GM23338 (cell line): ENCODE results near the gene CTSG.

Experiments used
- CREB1 ChIP-seq: fragments of 250-450 bp; sonication (Bioruptor Pico); IDR thresholded peaks from 2 replicates; pipeline ENCODE4 v1.5.0; 2020; ENCODE audit warnings: low read depth, mild to moderate bottlenecking, moderate library complexity
- EZH2 ChIP-seq: fragments of 200-600 bp; sonication (generic); IDR thresholded peaks from one replicate; pipeline ENCODE4 v1.8.0; 2017; ENCODE audit warnings: antibody characterized with exemption, mild to moderate bottlenecking, low read depth; ENCODE audit not compliant: unreplicated experiment
- EZH2phosphoT487 ChIP-seq: fragments of 200-600 bp; sonication (generic); IDR thresholded peaks from one replicate; pipeline ENCODE4 v1.8.1; 2018; ENCODE audit warnings: antibody characterized with exemption; ENCODE audit not compliant: unreplicated experiment
- JUNB ChIP-seq: IDR thresholded peaks from one replicate; pipeline ENCODE4 v1.6.1; 2016; ENCODE audit warnings: antibody characterized with exemption; ENCODE audit not compliant: unreplicated experiment
- POLR2AphosphoS5 ChIP-seq: IDR thresholded peaks from 2 replicates; pipeline ENCODE4 v1.6.1; 2016; ENCODE audit warnings: antibody characterized with exemption, low read depth
- ZNF331 ChIP-seq: fragments of 250-450 bp; sonication (Bioruptor Pico); IDR thresholded peaks from 2 replicates; pipeline ENCODE4 v1.5.0; 2020; ENCODE audit warnings: low read depth, mild to moderate bottlenecking, moderate library complexity
- TF ChIP-seq, protein P1 (sequence below), 2 experiments: fragments of 200-600 bp in 1 of 2; sonication (generic) in 1 of 2; conservative IDR thresholded peaks; 2 replicates each; pipeline versions ENCODE4 v1.5.1 to v1.6.1; 2016 to 2017; ENCODE audit warnings: antibody characterized with exemption in 2 of 2, low read depth in 2 of 2, mild to moderate bottlenecking in 2 of 2, moderate library complexity in 1 of 2
- TF ChIP-seq, protein P2 (sequence below): IDR thresholded peaks from 2 replicates; pipeline ENCODE4 v1.6.1; 2016; ENCODE audit warnings: antibody characterized with exemption
- TF ChIP-seq, protein P3 (sequence below): IDR thresholded peaks from one replicate; pipeline ENCODE4 v1.6.1; 2018; ENCODE audit warnings: antibody characterized with exemption; ENCODE audit not compliant: unreplicated experiment

DNA sequence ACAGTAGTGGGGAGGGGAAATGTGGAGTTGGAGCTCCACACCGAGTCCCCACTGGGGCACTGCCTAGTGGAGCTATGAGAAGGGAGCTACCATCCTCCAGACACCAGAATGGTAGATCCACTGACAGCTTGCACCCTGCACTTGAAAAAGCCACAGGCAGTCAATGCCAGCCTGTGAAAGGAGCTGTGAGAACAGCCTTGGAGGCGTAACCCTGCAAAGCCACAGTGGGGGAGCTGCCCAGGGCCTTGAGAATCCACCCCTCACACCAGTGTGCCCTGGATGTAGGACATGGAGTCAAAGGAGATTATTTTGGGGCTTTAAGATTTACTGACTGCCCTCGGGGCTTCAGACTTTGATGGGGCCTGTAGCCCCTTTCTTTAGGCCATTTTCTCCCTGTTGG is 12.5 kb downstream of the CTSG start:
- no peak for TF ChIP-seq POLR2AphosphoS5
- TF ChIP-seq, protein P1, sequence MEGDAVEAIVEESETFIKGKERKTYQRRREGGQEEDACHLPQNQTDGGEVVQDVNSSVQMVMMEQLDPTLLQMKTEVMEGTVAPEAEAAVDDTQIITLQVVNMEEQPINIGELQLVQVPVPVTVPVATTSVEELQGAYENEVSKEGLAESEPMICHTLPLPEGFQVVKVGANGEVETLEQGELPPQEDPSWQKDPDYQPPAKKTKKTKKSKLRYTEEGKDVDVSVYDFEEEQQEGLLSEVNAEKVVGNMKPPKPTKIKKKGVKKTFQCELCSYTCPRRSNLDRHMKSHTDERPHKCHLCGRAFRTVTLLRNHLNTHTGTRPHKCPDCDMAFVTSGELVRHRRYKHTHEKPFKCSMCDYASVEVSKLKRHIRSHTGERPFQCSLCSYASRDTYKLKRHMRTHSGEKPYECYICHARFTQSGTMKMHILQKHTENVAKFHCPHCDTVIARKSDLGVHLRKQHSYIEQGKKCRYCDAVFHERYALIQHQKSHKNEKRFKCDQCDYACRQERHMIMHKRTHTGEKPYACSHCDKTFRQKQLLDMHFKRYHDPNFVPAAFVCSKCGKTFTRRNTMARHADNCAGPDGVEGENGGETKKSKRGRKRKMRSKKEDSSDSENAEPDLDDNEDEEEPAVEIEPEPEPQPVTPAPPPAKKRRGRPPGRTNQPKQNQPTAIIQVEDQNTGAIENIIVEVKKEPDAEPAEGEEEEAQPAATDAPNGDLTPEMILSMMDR (conservative IDR thresholded peaks at IDR 0.05; ENCODE audit: low read depth in 2 of 2): no peak
- TF ChIP-seq, protein P2, sequence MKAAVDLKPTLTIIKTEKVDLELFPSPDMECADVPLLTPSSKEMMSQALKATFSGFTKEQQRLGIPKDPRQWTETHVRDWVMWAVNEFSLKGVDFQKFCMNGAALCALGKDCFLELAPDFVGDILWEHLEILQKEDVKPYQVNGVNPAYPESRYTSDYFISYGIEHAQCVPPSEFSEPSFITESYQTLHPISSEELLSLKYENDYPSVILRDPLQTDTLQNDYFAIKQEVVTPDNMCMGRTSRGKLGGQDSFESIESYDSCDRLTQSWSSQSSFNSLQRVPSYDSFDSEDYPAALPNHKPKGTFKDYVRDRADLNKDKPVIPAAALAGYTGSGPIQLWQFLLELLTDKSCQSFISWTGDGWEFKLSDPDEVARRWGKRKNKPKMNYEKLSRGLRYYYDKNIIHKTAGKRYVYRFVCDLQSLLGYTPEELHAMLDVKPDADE: no peak
- no peak for TF ChIP-seq EZH2
- TF ChIP-seq, protein P3, sequence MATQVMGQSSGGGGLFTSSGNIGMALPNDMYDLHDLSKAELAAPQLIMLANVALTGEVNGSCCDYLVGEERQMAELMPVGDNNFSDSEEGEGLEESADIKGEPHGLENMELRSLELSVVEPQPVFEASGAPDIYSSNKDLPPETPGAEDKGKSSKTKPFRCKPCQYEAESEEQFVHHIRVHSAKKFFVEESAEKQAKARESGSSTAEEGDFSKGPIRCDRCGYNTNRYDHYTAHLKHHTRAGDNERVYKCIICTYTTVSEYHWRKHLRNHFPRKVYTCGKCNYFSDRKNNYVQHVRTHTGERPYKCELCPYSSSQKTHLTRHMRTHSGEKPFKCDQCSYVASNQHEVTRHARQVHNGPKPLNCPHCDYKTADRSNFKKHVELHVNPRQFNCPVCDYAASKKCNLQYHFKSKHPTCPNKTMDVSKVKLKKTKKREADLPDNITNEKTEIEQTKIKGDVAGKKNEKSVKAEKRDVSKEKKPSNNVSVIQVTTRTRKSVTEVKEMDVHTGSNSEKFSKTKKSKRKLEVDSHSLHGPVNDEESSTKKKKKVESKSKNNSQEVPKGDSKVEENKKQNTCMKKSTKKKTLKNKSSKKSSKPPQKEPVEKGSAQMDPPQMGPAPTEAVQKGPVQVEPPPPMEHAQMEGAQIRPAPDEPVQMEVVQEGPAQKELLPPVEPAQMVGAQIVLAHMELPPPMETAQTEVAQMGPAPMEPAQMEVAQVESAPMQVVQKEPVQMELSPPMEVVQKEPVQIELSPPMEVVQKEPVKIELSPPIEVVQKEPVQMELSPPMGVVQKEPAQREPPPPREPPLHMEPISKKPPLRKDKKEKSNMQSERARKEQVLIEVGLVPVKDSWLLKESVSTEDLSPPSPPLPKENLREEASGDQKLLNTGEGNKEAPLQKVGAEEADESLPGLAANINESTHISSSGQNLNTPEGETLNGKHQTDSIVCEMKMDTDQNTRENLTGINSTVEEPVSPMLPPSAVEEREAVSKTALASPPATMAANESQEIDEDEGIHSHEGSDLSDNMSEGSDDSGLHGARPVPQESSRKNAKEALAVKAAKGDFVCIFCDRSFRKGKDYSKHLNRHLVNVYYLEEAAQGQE: no peak
- no peak for TF ChIP-seq JUNB
- TF ChIP-seq CREB1 (CRISPR knock-in tag): no peak
- no peak for TF ChIP-seq EZH2phosphoT487
- no peak for TF ChIP-seq ZNF331
